ENCODE results near the gene CYLD. TPM values are rescaled to one million over a fixed set of nuclear protein-coding genes. Genes with fewer than 3 reads are reported as not detected.
A peak's percentile ranks its signal among the peaks of the same experiment; 100 is the strongest.

Gene CYLD
- total RNA-seq, 2 donors from 2014 or later: 21.5 to 36.3 TPM

DNA sequence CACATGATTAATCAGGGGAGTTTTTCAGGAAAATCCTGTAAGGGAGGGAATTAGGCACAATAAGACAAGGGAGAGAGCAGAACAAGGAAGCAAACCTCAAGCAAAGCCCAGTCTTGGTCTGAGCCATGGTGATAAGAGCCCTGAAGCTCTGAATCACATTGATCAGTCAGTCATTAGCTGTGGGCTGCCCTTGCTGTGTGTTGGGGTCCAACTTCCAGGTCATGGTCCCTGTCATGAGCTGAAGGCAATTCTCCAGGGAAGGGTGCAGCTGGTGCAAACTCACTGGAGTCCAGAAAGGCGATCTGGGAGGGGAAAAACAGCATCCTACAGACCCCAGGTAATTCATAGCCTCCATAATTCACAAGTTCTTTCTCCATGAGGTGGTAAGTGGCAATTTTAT, 89.9 kb downstream of the CYLD start:
- intact Hi-C loops (cut with DNase I, micrococcal nuclease): no loop called here
- no peak for ATAC-seq

GRCh38 chr16:50833929-50834328, 92.0 kb downstream of the CYLD start:
- ATAC-seq (no peak), DNase-seq (no peak)
- intact Hi-C loops (cut with DNase I, micrococcal nuclease): no loop called here

More for the DNA sequence above, 89.9 kb downstream of the CYLD start:
- DNase-seq: no peak

- intact Hi-C loops (cut with DNase I, micrococcal nuclease): no loop called here
- no peak for ATAC-seq
- no peak for DNase-seq
Observed at GRCh38 chr16:50834701-50835100, 92.8 kb downstream of the CYLD start.

- intact Hi-C loops (cut with DNase I, micrococcal nuclease): no loop called here
- ATAC-seq: no peak
- no peak for DNase-seq
Observed at GRCh38 chr16:50835358-50836060, 93.6 kb downstream of the CYLD start.

GRCh38 chr16:50836121-50836621, 94.3 kb downstream of the CYLD start:
- intact Hi-C loops (cut with DNase I, micrococcal nuclease): no loop called here
- no peak for ATAC-seq

GRCh38 chr16:50837324-50837723, 95.4 kb downstream of the CYLD start:
- intact Hi-C loops (cut with DNase I, micrococcal nuclease): no loop called here
- ATAC-seq (no peak), DNase-seq (no peak)

More at GRCh38 chr16:50836121-50836621, 94.3 kb downstream of the CYLD start:
- no peak for DNase-seq

DNA sequence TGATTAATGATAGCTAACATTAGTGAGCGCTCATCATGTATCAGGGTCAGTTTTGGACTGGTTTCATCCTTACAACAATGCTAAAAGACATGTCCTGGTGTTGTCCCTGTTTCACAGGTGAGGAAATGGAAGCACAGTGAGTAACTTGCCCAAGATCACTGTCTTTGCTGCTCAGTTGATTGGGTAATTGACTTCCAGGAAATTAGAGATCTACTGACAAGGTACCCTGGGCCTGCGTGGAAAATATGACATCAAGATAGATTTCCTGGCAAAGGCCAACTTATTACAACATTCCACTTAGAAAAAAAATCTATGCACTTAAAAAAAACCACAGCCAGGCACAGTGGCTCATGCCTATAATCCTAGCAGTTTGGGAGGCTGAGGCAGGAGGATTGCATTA, 96.3 kb downstream of the CYLD start:
- intact Hi-C loops (cut with DNase I, micrococcal nuclease): no loop called here
- ATAC-seq (no peak), DNase-seq (no peak)

DNA sequence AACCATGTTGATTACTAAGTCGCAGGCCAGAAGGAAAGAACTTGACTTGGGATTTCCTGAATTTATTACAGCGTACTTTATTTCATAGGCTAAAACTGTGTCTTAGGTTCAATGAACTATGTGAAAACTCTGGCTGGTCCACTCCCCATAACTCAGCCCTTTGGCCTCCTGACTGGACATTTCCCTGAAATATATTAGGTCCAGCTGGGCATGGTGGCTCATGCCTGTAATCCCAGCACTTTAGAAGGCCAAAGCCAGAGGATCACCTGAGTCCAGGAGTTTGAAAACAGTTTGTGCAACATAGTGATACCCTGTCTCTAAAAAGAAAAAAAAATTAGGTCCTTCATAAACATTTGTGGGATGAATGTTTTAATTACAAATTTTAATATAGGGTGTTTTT, 97.0 kb downstream of the CYLD start:
- intact Hi-C loops (cut with DNase I, micrococcal nuclease): no loop called here
- ATAC-seq: no peak
- DNase-seq: no peak

- intact Hi-C loops (cut with DNase I, micrococcal nuclease): no loop called here
- ATAC-seq: no peak
Observed at GRCh38 chr16:50839356-50839755, 97.5 kb downstream of the CYLD start.

GRCh38 chr16:50839920-50840729, 98.2 kb downstream of the CYLD start:
- intact Hi-C loops (cut with DNase I, micrococcal nuclease): no loop called here
- DNase-seq: no peak
- no peak for ATAC-seq

More at GRCh38 chr16:50839356-50839755, 97.5 kb downstream of the CYLD start:
- no peak for DNase-seq

DNA sequence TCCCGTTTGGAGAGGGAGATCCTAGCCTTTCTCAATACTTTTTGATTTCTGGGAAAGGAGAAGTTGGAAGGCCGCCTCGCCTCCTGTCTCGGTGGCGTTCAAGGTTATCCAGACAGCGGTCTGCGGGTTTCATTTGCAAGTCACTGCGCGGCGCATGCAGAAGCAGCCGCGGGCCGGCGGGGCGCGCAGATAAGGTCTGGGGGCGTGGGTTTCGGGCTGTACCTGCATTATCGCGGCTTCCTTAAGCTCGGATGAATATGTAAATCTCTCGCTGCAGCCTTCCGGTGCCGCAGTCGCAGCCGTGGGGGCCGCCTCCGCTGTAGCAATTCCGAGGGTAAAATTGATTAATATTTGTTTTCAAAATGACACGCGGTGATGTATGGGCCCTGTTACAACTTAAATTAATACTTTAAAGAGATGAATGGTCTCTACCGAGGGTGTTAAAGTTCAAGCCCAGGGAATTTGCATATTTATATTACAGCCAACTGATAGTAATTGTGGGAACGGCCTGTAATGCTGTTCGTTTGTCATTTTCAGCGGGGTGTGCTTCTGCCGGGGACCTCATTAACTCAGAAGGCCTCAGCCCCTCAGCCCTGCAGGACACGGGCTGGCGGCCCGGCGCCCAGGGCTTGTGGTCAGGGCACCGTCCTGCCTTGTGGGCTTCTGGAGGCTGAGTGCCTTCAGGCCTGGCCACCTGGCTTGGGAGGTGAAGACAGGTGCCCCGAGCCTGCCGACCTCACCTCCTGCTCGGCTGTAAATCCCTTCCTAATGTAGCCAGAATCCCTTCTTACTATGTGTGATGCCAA, 99.4 kb downstream of the CYLD start:
- ATAC-seq: no peak
- intact Hi-C loops (cut with DNase I, micrococcal nuclease): no loop called here
- DNase-seq: peak in 1 of 2 donors; percentile 6

- ATAC-seq (no peak), DNase-seq (no peak)
- intact Hi-C loops (cut with DNase I, micrococcal nuclease): no loop called here
Observed at GRCh38 chr16:50842013-50842505, 100.2 kb downstream of the CYLD start.

GRCh38 chr16:50842589-50842988, 100.7 kb downstream of the CYLD start:
- DNase-seq (no peak), ATAC-seq (no peak)
- intact Hi-C loops (cut with DNase I, micrococcal nuclease): no loop called here

- intact Hi-C loops (cut with DNase I, micrococcal nuclease): no loop called here
- no peak for ATAC-seq
- no peak for DNase-seq
Observed at GRCh38 chr16:50844840-50845239, 103.0 kb downstream of the CYLD start.

- intact Hi-C loops (cut with DNase I, micrococcal nuclease): no loop called here
- no peak for ATAC-seq
- no peak for DNase-seq
Observed at GRCh38 chr16:50845296-50845695, 103.4 kb downstream of the CYLD start.

DNA sequence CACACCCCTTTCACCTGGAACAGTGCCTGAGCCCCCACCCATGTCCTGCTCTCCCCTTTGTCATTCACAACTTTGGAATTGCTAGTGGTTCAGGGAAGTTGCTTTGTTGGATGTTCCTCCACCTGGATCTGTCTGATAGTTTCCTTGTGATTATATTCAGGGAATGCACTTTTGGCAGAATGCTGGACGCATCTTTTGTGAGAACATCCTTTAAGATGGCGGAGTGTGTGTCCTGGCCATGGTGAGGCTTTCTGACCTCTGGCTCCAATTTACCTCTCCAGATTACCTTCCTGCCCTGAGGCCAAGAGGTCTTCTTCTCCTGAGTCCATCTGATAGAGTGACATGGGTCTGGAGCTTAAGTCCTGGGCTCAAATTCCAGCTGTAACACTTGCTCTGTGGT, 104.6 kb downstream of the CYLD start:
- ATAC-seq (no peak), DNase-seq (no peak)
- intact Hi-C loops (cut with DNase I, micrococcal nuclease): no loop called here

GRCh38 chr16:50847166-50847565, 105.3 kb downstream of the CYLD start:
- ATAC-seq (no peak), DNase-seq (no peak)
- intact Hi-C loops (cut with DNase I, micrococcal nuclease): no loop called here

DNA sequence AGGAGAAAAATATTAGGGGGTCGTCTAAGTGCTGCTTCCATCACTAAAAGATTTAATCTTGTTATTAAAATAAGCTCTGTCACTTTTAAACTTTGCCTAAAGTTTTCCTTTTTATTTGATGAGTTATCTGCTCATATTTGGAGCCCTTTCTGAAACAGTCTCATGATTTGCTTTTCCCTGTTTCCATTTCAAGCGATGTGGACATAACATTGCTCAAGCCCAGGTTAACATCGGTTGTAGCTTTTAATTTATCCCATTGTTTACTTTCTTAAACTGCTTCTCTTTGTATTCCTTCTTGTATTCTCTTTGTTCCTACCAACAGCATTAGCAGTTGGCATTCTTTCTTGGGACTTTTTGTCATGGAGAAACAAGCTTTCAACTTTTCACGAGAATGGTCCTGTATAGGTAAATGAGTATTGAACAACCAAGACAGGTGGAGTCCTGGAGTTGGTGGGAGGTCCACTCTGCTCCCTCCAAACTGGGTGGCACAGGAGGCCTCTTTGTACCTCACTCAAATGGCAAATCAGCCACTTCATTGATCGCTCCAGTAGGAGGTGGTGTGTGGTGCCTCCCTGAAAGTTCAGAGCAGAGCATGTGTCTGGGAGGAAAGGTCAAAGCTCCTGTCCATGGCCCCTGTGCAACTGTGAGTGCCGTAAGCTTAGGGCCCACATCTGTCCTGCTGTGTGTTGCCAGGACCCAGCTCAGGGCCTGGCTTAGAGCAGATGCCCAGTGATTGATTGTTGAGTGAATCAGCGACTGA, 107.0 kb downstream of the CYLD start:
- DNase-seq (no peak), ATAC-seq (no peak)
- intact Hi-C loops (cut with DNase I, micrococcal nuclease): no loop called here
